Brain pericyte (primary cell): ENCODE measurements around the gene RNU1-2.
A peak's percentile ranks its signal among the peaks of the same experiment; 100 is the strongest.
"Not testable (repeated sequence)": the region's sequence is repeated elsewhere in the genome, so short reads cannot be mapped to it uniquely, and the experiment has no call there.

Experiments
- DNase-seq: peaks from one replicate; pipeline ENCODE4 v3.0.0-alpha.2; 2012; ENCODE audit warnings: low read depth, low spot score

Gene RNU1-2

DNA sequence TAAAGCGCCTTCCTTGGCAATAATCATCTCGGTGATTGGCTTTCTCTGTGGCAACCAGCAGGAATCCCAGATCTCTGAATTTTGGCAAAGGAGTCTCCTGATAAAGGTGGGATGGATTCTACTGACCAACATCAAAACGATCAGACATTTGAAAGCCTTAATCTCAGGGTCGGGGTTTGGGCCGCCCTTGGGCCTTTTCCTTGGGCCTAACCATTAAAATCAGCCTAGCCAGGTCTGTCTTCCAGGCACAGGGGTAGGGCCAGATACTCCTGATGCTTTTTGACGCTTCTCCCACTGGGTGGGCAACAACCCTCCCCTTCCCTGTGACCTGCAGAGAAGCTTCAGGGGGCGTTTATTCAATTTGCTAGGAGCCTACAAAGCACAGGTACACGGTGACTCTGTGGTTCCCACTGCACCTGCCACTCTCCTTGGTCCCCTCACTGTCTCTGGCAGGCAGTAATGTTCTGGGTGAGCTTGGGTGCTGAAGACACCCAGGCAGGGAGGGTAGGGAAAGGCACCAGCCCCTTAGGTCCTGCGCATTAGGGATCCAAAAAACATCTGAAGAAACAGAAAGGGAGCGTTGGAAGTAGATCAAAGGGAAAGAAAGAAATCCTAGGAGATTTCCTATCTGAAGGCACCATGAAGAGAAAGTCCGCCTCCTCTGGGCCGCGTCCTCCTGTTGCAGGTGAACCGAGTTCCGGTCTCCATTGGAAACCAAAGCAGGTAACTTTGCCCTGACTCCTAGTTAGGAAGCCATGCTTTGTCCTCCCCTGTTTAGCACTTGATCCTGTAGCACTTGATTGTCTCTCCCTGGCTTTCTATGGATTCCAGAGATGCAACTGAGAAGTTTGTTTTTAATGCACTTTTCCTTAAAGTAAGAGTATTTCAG lies 12.3 kb downstream of the RNU1-2 start:
- no peak for DNase-seq

DNA sequence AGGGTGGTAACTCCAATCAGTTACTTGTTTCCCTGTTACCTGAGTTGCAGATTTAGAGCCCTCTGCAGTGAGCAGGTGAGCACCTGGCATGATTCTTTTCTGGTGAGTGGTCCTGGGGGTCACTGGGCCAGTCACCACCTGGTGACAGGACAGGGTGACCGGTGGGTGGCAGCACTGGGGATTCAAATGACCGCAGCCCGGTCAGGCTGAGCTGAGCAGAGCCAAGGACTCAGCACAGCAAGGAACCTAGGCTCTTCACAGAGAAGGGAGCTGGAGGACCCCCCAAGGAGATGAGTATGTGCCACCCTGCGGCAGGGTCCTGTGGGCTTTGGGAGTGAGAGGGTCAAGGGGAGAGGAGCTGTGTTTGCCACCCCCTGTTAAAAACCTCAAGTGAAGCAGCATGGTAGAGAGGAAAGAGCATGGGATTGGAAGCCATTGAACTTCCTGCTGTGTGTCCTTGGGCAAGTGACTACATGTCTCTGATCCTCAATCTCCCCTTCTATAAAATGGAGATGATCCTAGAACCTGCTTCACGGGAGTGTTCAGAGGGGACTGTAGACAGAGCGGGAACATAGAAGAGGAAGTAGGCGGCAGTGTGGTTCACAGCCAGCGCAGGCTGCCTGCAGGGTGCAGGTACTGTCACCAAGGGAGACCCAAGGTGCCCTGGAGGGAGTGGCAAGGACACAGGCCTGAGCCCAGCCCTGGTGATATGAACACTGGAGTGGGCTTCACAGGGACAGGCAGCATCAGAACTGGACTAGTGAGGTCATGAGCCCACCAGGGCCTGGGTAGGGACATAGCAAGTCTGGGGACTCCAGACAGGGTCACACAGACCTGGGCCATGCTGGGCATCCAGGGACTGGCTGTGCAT lies 16.3 kb downstream of the RNU1-2 start:
- not testable (repeated sequence) for DNase-seq

DNA sequence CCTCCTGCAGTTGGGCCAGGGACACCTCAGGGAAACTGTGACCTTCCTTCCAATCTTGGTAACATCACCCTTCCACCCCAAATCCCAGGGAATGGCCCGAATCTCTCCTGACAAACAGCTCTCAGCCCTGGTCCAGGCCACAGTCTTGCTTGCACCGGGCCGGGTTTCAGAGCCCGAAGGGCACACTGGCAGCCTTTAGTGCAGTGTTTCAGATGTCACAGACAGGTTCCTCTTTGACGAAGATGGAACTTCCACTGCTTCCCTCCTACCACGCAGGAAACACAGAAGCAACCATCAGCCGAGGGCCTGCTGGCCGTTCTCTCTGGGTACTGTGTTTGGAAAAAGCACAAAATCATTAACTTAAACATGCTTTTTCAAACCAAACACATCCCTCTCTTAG lies 17.0 kb downstream of the RNU1-2 start:
- not testable (repeated sequence) for DNase-seq

DNA sequence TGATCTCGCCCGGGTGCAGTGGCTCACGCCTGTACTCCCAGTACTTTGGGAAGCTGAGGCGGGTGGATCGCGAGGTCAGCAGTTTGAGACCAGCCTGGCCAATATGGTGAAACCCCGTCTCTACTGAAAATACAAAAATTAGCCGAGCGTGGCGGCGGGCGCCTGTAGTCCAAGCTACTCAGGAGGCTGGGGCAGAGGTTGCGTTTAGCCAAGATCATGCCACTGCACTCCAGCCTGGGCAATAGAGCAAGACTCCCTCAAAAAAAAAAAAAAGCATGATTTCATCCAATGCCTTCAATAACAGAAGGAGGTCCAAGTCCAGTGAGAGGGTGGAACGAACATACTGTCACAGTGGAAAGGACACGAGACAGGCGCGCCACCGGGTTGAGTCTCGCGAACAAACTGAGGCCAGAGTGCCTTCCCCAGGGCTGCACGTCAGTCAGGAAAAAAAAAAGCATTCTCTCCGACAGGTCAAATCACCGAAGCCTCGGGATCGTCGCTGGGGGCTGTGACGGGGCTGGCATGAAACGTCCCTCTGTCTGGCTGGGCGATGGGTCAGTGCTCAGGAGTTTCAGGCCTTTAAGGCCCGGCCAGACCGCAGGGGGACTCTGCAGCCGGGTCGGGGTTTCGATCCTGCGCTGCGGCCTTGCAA lies 17.5 kb downstream of the RNU1-2 start:
- no peak for DNase-seq

DNA sequence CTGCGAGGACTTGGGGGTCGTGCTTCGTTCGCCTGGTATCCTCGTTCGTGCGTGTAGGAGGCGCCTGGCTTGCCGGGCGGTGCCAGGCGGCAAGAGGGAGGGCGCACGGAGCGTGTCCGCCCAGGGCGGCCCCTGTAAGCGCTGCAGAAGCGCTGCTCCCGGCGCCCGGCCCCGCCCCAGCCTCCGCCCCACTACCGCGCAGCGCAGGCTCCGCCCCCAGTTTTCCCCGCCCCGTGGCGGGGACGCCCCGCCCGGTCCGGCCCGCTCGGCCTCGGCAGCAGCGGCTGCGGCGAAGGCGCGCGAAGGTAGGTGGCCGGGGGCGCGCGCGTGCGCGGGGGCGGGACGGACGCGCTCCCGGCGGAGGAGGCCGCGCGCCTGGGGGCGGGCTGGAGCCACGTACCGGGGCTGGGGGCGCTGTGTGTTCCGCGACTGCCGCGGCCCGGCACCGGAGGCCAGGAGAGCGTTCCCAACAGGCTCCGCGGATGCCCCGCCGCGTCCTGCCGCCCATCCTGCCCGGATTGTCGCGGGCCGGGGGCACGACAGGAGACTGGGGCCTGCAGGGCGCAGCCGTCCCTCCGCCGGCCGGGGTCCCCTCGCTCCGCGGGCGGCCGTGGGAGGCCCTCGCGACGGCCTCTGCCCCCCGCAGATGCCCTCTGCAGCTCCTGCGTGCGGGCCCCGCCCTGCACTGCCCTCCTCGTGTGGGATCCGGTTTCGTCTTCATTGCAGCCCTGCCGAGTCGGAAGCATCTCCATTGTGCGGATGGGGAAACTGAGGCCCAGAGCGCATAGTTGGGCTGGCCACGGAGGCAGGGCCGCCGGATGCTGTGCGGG lies 18.3 kb downstream of the RNU1-2 start:
- DNase-seq, result peak; percentile 85

DNA sequence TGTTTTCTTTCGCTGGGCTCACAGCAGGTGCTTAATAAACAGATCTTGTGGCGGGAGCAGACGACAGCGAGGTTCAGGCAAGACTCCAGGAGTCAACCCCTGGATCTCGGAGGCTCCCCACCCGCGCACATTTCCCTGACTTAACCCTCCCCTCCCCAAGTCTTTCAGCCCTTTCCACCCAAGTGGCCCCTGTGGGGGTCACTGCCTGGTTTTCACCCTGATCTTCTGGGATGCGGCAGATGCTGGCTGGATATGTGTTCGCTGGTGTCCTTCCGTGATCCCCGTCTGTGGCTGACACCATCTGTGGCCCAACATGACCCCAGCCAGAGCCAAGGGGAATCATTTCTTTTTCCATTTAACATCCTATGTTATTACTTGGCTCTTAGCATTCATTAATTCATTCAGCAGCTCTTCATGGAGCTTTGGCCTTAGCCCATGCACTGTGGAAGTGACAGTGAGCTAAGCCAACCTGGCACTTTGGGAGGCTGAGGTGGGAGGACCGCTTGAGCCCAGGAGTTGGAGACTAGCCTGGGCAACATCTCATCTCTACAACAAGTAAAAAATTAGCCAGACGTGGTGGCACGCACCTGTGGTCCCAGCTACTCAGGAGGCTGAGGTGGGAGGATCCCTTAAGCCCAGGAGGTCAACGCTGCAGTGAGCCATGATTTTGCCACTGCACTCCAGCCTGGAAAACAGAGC lies 19.3 kb downstream of the RNU1-2 start:
- DNase-seq, result not testable (repeated sequence)

DNA sequence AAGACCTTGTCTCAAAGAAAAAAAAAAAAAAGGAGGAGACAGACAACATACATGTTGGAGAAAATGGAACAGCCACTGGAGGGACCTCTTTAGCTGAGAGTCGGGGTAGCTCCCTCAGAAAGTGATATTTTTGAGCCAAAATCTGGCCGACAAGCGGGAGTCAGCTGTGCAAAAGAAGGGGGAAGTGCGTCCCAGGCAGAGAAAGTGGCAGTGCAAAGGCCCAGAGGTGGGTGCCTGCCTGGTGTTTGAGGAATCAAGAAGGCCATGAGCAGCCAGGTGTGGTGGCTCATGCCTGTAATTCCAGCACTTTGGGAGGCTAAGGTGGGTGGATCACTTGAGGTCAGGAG lies 19.8 kb downstream of the RNU1-2 start:
- no peak for DNase-seq

DNA sequence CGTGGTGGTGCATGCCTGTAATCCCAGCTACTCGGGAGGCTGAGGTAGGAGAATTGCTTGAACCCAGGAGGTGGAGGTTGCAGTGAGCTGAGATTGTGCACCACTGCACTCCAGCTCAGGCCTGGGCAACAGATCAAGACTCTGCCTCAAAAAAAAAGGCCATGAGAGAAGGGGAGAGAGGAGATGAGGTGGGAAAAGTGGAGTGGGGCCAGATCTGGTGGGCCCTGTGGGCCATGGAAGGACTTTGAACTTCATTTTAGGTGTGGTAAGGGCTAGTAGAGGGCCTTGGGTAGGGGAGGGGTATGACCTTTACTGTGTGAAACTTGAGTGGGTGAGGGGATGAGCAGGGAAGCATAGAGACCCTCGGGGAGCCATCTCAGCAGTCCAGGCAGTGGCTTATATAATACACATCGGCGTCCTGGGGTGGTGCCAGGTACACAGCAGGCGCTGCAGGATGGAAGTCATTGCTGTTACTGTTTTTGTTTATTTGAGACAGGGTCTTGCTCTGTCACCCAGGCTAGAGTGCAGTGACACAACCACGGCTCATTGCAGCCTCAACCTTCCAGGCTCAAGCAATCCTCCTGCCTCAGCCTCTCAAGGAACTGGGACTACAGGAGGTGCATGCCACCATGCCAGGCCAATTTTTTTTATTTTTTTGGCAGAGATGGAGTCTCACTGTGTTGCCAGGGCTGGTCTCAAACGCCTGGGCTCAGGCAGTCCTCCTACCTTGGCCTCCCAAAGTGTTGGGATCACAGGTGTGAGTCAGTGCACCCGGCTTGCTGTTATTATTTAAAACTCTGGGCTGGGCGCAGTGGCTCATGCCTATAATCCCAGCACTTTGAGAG lies 20.5 kb downstream of the RNU1-2 start:
- DNase-seq, result not testable (repeated sequence)

DNA sequence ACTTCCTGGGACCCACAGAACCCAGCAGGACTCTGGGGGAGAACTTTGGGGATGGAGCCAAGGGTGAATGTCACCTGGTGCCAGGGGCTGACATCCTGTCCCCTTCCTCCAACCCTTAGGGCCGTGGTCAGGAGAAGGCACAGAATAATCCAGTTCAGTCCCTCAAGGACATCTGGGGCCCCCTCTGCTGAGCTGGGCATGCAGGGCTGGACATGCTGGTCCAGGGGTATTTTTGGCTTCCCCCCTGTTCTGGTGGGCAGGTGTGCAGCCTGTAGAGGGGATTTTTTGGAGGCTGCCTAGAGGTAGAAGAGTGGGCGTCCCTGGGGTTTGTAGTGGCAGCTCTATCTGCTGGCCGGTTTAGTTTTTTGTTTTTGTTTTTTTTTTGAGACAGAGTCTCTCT lies 22.6 kb downstream of the RNU1-2 start:
- DNase-seq, result no peak

DNA sequence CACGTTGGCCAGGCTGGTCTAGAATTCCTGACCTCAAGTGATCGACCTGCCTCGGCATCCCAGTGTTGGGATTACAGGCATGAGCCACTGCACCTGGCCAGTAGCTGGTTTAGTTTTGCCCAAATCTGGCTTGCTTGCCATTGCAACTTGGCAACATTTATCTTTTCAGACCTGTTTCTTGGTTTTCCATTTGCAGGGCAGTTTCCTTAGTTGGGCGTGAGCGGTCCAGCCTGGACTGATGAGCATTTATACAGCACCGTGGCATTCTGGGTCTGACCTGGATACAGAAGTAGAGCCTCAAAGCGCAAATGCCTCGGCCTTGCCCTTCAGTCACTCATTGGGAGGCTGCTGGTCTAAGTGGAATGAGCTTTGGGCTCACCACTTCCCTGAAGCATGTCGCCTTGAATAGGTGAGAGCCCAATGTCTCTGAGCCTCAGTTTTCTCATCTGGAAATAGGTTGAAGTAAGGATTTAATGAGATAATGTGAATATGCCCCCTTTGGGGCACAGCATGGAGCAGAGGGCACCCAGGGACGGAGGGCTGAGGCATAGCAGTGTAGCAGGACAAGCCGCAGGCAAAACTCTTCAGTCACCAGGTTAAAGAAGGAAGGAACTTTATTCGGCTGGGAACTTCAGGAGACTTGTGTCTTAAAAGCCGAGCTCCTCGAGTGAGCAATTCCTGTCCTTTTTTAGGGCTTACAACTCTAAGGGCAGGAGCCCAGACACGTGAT lies 23.3 kb downstream of the RNU1-2 start:
- DNase-seq, result not testable (repeated sequence)

DNA sequence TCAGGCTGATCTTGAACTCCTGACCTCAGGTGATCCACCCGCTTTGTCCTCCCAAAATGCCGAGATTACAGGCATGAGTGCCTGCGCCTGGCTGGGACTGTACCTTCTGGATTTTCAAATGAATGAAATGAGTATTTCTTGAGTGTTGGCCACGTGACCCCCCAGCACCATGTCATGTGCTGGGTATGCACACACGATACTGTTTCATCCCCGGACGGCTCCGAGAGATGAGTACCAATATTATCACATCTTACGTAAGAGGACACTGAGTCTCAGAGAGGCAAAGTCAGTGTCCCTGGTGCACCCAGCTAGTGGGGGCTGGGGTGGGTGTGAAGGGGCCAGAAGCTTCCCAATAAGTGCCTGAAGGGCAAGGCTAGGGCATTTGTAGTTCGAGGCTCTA lies 25.2 kb downstream of the RNU1-2 start:
- no peak for DNase-seq

DNA sequence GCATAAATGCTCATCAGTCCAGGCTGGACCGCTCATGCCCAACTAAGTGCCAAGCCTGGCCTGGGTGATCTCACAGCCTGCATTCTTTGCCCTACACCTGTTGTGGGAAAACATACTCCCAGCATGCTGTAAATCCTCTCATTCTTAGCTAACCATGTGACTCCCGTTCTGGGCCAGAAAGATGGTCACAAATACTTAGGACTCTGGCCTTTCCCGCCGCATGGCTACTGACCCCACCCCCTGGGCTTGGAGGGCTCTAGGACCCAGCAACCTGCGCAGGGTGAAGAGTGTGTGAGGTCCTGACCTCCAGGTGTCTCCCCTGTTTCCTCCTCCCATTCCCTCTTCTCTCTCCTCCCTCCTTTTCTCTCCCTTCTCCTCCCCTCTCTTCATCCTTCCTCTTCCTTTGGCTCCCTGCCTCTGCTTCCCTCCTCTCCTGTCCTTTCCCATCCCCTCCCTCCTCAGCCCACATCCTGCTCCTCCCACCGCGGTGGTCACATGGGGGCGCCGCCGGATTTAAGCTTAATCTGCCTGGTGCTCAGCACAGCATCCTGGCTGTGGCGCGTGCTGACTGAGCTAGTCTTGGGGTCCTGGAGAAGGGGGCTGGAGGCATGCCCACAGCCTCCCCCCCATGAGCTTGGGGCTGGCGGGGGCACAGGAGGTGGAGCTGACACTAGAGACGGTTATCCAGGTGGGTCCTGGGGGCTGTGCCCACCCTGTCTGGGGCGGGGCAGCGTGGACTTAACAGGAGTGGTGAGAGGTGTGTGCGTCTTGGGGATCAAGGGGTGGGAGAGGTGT lies 25.8 kb downstream of the RNU1-2 start, which contains the start of gene CROCC:
Gene CROCC, plus strand, starts transcription at position 541 of the 795 bp plus-strand sequence. Its CDS starts 88 bp downstream, at position 629.
- no peak for DNase-seq

DNA sequence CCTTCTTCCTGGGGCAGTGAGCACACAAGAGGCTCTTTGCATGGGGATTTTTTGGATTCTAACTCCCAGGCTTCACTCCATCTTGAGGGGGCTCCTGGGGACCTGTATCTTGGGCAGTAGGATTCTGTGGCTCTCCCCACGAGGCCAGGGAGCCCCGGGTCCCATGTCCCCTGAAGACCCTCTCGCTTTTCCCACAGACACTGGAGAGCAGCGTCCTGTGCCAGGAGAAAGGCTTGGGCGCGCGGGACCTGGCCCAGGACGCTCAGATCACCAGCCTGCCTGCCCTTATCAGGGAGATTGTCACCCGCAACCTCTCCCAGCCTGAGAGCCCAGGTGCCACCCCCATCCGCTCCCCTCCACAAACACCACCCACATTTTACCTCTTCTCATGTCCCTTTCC lies 26.7 kb downstream of the RNU1-2 start:
- DNase-seq, result no peak

DNA sequence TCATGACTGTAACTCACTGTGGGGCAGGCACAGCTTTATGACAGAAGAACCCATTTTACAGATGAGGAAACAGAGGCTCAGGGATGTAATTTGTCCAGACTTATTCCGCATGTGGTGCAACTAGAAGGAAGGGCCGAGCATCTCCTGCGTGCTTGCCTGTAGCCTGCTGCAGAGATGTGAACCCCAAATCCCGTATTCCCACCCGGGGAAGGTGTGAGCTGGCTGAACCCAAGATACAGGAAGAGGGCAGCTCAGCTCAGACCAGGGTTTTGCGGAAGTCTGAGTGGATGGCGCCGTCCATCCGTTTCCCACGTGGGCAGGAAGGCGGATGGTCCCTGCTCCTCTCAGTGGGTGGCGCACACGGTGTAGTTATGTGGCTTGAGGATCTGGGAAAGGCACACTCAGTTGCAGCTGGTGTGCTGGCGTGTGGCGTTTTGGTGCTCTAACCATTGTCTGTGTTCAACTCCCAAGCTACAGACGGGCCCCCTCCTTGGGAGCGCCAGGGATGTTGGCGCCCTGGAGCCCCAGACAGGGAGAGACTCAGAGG lies 27.2 kb downstream of the RNU1-2 start:
- no peak for DNase-seq

DNA sequence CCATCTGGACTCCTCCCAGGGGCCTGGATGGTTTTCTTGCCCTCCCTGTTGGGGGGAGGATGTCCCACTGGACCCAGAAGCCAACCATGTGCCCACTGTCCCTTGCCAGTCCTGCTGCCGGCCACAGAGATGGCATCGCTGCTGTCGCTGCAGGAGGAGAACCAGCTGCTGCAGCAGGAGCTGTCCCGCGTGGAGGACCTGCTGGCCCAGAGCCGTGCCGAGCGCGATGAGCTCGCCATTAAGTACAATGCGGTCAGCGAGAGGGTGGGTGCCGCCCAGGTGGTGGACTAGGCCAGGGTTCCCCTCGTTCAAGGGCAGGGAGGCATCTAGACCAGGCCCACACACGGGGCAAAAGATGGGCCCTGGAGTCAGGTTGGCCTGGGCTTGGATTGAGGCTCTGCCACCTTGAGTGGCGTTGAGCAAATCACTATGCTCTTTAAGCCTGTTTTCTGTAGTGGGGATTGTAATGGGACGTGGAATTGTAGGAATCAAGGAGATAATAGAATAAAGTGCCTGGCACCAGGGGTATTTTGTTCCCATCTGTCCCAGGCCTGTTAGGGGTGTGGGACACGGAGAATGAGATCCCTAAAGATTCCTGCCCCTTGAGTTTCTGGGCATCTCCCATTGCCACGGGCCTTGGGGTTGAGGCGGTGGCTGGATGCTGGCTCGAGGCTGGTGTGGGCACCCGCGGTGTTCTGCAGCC lies 28.6 kb downstream of the RNU1-2 start:
- no peak for DNase-seq

DNA sequence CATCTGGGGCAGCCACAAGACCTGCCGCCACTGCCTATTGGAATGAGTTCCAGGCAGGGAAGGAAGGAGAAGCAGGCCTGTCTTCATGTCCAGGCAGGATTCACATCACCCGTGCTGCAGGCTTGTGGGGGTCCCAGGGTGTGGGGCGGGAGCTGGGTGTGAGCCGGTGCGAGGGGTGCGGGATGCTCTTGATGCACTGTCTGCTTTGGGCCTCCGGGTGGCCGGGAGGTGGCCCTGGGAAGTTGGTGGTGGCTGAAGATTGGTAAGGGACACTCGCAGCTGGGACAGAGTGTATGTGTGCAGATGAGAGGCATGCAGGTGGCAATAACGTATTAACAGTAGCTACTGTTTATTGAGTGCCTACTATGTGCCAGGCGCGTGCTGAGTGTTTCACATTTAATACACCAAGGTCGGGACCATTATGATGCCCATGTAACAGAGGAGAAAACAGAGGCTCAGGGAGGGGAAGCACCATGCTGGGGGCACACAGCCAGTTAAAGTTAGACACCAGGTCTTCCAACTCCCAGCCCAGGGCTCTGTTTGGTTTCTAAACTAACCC lies 29.2 kb downstream of the RNU1-2 start:
- DNase-seq, result no peak
